ENCODE measurements around the gene ZNF280A.
"Not testable (repeated sequence)": the region's sequence is repeated elsewhere in the genome, so short reads cannot be mapped to it uniquely, and the experiment has no call there.

ZNF280A gene

DNA sequence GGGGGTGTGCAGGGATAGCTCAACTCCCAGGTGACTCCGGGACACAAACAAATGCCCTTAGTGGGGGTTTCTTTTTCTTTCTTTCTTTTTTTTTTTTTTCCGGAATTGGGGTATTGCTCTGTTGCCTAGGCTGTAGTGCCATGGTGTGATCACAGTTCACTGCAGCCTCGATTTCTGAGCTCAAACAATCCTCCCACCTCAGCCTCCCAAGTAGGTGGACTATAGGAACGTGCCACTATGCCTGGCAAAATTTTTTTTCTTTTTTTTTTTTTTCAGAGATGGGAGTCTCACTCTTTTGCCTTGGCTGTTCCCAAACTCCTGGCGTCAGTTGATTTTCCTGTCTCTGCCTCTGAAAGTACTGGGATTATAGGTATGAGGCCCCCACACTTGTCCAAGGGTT lies 13.8 kb upstream of the ZNF280A start:
- Histone ChIP-seq H3K4me2 (no peak overlapping the region), H3K4me3 (IDR thresholded peaks at IDR 0.05; ENCODE audit: insufficient read depth, low read depth, low read length) (no peak overlapping the region), H3K27me3 (ENCODE audit: insufficient read depth, low read depth) (no peaks in the 10 kb centered on the region), H3K36me3 (ENCODE audit: insufficient read depth) (no peaks in the 10 kb centered on the region), H4K20me1 (ENCODE audit: insufficient read depth) (no peaks in the 10 kb centered on the region), H3K27ac (no peak overlapping the region), H3K9ac (no peak overlapping the region), H2AFZ (ENCODE audit: low read depth) (no peak overlapping the region), H3K4me1 (ENCODE audit: low read depth, poor library complexity, severe bottlenecking) (no peaks in the 10 kb centered on the region), H3K79me2 (ENCODE audit: insufficient read depth, low read depth) (no peaks in the 10 kb centered on the region)
- TF ChIP-seq, protein P1, sequence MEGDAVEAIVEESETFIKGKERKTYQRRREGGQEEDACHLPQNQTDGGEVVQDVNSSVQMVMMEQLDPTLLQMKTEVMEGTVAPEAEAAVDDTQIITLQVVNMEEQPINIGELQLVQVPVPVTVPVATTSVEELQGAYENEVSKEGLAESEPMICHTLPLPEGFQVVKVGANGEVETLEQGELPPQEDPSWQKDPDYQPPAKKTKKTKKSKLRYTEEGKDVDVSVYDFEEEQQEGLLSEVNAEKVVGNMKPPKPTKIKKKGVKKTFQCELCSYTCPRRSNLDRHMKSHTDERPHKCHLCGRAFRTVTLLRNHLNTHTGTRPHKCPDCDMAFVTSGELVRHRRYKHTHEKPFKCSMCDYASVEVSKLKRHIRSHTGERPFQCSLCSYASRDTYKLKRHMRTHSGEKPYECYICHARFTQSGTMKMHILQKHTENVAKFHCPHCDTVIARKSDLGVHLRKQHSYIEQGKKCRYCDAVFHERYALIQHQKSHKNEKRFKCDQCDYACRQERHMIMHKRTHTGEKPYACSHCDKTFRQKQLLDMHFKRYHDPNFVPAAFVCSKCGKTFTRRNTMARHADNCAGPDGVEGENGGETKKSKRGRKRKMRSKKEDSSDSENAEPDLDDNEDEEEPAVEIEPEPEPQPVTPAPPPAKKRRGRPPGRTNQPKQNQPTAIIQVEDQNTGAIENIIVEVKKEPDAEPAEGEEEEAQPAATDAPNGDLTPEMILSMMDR (conservative IDR thresholded peaks at IDR 0.05; ENCODE audit: low read depth, low read length), result no peak

DNA sequence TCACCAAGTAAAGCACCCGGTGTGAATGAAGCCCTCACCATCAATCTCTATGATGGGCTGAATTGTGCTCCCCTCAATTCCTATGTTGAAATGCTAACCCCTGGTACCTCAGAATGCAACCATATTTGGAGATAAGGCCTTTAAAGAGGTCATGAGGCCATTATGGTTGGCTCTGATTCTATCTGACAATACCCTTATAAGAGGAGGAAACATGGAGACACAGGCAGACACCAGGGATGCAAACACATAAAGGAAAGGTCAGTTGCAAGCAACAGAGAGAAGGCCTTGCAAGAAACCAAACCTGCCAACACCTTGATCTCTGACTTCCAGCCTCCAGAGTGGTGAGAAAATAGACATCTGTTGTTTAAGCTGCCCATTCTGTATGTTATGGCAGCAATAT lies 13.3 kb upstream of the ZNF280A start:
- no peak overlapping the region for H2AFZ ChIP-seq (ENCODE audit: low read depth)
- no peaks in the 10 kb centered on the region for H3K27me3 ChIP-seq (ENCODE audit: insufficient read depth, low read depth)
- H3K36me3 ChIP-seq (ENCODE audit: insufficient read depth), result no peaks in the 10 kb centered on the region
- no peak overlapping the region for H3K27ac ChIP-seq
- H3K9ac ChIP-seq, result no peak overlapping the region
- H4K20me1 ChIP-seq (ENCODE audit: insufficient read depth), result no peaks in the 10 kb centered on the region
- no peaks in the 10 kb centered on the region for H3K4me1 ChIP-seq (ENCODE audit: low read depth, poor library complexity, severe bottlenecking)
- no peaks in the 10 kb centered on the region for H3K79me2 ChIP-seq (ENCODE audit: insufficient read depth, low read depth)
- TF ChIP-seq, protein P1 (conservative IDR thresholded peaks at IDR 0.05; ENCODE audit: low read depth, low read length), result no peak
- H3K4me3 ChIP-seq (IDR thresholded peaks at IDR 0.05; ENCODE audit: insufficient read depth, low read depth, low read length), result no peak overlapping the region
- H3K4me2 ChIP-seq, result no peak overlapping the region

DNA sequence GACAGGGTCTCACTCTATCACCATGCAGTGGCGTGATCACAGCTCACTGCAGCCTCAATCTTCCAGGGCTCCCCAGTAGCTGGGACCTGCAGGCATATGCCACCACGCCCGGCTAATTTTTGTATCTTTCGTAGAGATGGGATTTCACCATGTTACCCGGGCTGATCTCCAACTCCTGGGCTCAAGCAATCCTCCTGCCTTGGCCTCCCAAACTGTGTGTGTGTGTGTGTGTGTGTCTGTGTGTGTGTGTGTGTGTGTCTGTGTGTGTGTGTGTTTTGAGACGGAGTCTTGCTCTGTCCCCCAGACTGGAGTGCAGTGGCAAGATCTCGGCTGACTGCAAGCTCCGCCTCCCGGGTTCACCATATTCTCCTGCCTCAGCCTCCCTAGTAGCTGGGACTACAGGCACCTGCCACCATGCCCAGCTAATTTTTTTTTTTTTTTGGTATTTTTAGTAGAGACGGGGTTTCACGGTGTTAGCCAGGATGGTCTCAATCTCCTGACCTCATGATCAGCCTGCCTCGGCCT lies 12.5 kb upstream of the ZNF280A start:
- H3K9ac ChIP-seq, result not testable (repeated sequence)

DNA sequence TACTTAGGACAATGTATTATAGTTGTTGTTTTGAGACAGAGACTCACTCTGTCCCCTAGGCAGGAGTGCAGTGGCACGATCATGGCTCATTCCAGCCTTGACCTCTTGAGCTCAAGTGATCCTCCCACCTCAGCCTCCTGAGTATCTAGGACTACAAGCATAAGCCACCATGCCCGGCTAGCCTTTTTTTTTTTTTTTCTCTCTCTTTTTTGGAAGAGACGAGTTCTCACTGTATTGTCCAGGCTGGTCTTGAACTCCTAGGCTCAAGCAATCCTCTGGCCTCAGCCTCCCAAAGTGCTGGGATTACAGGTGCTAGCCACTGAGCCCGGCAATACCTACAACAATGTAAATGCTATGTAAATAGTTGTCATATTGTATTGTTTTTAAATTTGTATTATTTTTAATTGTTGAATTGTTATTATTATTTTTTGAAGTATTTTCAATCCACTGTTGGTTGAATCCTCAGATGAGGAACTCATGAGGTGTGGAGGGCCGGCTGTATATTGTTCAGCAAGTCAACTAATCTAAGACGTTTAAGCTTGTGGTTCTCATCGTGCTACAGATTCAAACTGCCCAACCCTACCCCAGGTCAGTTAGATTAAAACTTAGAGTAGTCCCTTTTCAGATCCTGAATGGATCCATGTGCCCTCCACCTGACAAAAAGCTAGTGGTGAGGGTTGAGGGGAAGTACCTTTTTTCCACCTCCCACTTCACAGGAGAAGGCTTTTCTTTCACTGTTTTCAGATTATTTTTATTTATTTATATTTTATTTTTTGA lies 11.9 kb upstream of the ZNF280A start:
- Histone ChIP-seq H3K4me2 (no peak overlapping the region), H2AFZ (ENCODE audit: low read depth) (no peak overlapping the region), H3K9ac (no peak overlapping the region), H3K4me3 (IDR thresholded peaks at IDR 0.05; ENCODE audit: insufficient read depth, low read depth, low read length) (no peak overlapping the region), H3K4me1 (ENCODE audit: low read depth, poor library complexity, severe bottlenecking) (no peaks in the 10 kb centered on the region), H3K27ac (no peak overlapping the region), H4K20me1 (ENCODE audit: insufficient read depth) (no peaks in the 10 kb centered on the region), H3K79me2 (ENCODE audit: insufficient read depth, low read depth) (no peaks in the 10 kb centered on the region), H3K36me3 (ENCODE audit: insufficient read depth) (no peaks in the 10 kb centered on the region), H3K27me3 (ENCODE audit: insufficient read depth, low read depth) (no peaks in the 10 kb centered on the region)
- TF ChIP-seq, protein P1 (conservative IDR thresholded peaks at IDR 0.05; ENCODE audit: low read depth, low read length), result no peak

More for the DNA sequence above, 12.5 kb upstream of the ZNF280A start:
- H4K20me1 ChIP-seq (ENCODE audit: insufficient read depth); H3K4me2 ChIP-seq; H2AFZ ChIP-seq (ENCODE audit: low read depth); H3K4me3 ChIP-seq (IDR thresholded peaks at IDR 0.05; ENCODE audit: insufficient read depth, low read depth, low read length); H3K27me3 ChIP-seq (ENCODE audit: insufficient read depth, low read depth); H3K79me2 ChIP-seq (ENCODE audit: insufficient read depth, low read depth); H3K4me1 ChIP-seq (ENCODE audit: low read depth, poor library complexity, severe bottlenecking); H3K36me3 ChIP-seq (ENCODE audit: insufficient read depth); H3K27ac ChIP-seq: not testable (repeated sequence)

DNA sequence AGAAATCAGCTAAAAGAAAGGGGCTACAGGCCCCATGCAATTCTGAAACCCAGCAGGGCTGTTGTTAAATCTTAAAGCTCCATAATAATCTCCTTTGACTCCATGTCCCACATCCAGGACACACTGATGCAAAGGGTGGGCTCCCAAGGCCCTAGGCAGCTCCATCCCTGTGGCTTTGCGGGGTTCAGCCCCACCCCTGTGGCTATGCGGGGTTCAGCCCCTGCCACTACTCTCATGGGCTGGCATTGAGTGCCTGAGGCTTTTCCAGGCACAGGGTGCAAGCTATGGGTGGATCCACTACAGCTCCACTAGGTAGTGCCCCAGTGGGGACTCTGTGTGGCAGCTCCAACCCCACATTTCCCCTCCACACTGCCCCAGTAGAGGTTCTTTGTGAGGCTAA lies 8.7 kb upstream of the ZNF280A start:
- Histone ChIP-seq H4K20me1 (ENCODE audit: insufficient read depth) (no peaks in the 10 kb centered on the region), H2AFZ (ENCODE audit: low read depth) (no peak overlapping the region; the same call in 1 of the 2 replicates), H3K4me1 (ENCODE audit: low read depth, poor library complexity, severe bottlenecking) (no peaks in the 10 kb centered on the region), H3K27ac (no peak overlapping the region), H3K4me3 (IDR thresholded peaks at IDR 0.05; ENCODE audit: insufficient read depth, low read depth, low read length) (no peak overlapping the region), H3K79me2 (ENCODE audit: insufficient read depth, low read depth) (no peaks in the 10 kb centered on the region), H3K36me3 (ENCODE audit: insufficient read depth) (no peaks in the 10 kb centered on the region), H3K9ac (no peak overlapping the region), H3K27me3 (ENCODE audit: insufficient read depth, low read depth) (no peaks in the 10 kb centered on the region), H3K4me2 (no peak overlapping the region)
- TF ChIP-seq, protein P1 (conservative IDR thresholded peaks at IDR 0.05; ENCODE audit: low read depth, low read length), result no peak
